Measurements from ENCODE around the gene OR5H14. TPM values are rescaled to one million over a fixed set of nuclear protein-coding genes. Genes with fewer than 3 reads are reported as not detected.
"Not testable (repeated sequence)": the region's sequence is repeated elsewhere in the genome, so short reads cannot be mapped to it uniquely, and the experiment has no call there.

OR5H14 gene
- total and polyA plus RNA-seq, 8 donors: not detected

DNA sequence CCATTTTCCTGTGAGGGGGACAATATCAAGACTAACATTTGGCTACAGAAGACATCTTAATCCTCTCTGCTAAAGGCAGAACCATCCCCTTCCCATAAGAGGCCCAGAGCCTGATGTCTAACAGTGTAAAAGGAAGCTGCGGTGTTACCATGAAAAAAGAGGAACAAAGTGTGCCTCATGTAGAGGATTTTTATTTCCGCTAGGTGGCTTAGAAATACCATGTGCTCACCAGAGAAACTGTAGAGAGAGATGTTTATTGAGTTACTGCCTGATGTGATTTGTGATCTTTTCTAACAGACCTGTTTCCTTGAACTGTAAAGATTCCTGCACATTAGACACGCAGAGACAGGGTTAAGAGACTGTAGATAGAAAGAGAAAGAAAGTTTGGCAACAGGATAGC, 41.3 kb downstream of the OR5H14 start:
- Histone ChIP-seq H3K27ac (no peak overlapping the region), H3K36me3 (no peaks in the 10 kb centered on the region), H3K4me3 (no peak overlapping the region), H3K4me1 (no peaks in the 10 kb centered on the region), H3K9me3 (no peaks in the 10 kb centered on the region), H3K27me3 (no peaks in the 10 kb centered on the region)
- WGBS, 2 donors: 34 to 35% methylated on average over 3 of the region's 3 CpGs
- no peak for FAIRE-seq
- no peak for DNase-seq
- ATAC-seq: peak in 2 of 4 donors; percentile 53 to 57
- intact Hi-C loops (cut with DNase I): no loop called here
- TF ChIP-seq, protein P1, sequence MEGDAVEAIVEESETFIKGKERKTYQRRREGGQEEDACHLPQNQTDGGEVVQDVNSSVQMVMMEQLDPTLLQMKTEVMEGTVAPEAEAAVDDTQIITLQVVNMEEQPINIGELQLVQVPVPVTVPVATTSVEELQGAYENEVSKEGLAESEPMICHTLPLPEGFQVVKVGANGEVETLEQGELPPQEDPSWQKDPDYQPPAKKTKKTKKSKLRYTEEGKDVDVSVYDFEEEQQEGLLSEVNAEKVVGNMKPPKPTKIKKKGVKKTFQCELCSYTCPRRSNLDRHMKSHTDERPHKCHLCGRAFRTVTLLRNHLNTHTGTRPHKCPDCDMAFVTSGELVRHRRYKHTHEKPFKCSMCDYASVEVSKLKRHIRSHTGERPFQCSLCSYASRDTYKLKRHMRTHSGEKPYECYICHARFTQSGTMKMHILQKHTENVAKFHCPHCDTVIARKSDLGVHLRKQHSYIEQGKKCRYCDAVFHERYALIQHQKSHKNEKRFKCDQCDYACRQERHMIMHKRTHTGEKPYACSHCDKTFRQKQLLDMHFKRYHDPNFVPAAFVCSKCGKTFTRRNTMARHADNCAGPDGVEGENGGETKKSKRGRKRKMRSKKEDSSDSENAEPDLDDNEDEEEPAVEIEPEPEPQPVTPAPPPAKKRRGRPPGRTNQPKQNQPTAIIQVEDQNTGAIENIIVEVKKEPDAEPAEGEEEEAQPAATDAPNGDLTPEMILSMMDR (IDR thresholded peaks at IDR 0.05): no peak

DNA sequence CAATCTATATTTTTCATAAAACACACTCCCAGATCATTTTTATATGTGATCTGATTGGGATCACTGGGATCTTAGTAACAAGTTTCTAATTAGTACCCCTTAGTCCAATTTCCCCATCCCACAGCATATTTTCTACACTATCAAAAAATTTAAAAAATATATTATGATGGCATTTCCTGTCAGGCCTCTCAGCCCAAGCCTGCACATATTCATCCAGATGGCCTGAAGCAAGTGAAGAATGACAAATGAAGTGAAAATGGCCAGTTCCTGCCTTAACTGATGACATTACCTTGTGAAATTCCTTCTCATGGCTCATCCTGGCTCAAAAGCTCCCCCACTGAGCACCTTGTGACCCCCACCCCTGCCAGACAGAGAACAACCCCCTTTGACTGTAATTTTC, 43.6 kb downstream of the OR5H14 start:
- FAIRE-seq; intact Hi-C loops (cut with DNase I); ATAC-seq; H3K36me3 ChIP-seq; H3K4me3 ChIP-seq; H3K27ac ChIP-seq; H3K4me1 ChIP-seq; H3K9me3 ChIP-seq; DNase-seq; H3K27me3 ChIP-seq: not testable (repeated sequence)

DNA sequence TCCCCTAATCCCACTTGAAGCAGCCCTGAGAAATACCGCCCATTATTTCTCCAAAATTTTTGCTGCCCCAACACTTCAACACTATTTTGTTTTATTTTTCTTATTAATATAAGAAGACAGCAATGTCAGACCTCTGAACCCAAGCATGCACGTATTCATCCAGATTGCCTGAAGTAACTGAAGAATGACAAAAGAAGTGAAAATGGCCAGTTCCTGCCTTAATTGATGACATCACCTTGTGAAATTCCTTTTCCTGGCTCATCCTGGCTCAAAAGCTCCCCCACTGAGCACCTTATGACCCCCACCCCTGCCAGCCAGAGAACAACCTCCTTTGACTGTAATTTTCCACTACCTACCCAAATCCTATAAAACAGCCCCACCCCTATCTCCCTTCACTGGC, 49.0 kb downstream of the OR5H14 start:
- H3K27ac ChIP-seq, FAIRE-seq: not testable (repeated sequence)

DNA sequence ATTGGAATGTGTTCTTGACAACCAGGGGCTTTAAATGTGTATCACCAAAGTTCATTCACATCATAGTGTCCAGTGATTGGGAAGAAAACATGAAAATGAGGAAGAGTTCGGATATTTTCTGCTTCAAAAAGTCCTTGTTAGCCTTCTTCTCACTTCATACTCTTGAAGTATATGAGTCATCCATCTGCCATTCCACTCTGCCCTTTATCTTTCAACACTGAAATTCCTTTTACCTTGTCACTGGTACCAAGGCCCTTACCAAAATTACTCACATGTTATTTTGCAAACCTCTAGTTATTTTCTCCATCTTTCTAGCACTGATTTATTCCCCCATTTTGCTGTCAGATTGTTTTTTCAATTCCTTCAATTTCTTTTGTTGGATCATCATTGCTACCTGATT, 51.7 kb downstream of the OR5H14 start:
- 13 to 22% methylated on average over 1 of the region's 1 CpG for WGBS, 2 donors
- H3K4me3 ChIP-seq: no peak overlapping the region
- H3K9me3 ChIP-seq: no peaks in the 10 kb centered on the region
- no peak for DNase-seq
- no peak overlapping the region for H3K27ac ChIP-seq
- TF ChIP-seq, protein P1 (IDR thresholded peaks at IDR 0.05): no peak
- ATAC-seq: no peak
- H3K4me1 ChIP-seq: no peaks in the 10 kb centered on the region
- no peaks in the 10 kb centered on the region for H3K27me3 ChIP-seq
- H3K36me3 ChIP-seq: no peaks in the 10 kb centered on the region
- intact Hi-C loops (cut with DNase I): no loop called here
- no peak for FAIRE-seq

More for the DNA sequence above, 49.0 kb downstream of the OR5H14 start:
- 53 to 72% methylated on average over 2 of the region's 2 CpGs for WGBS, 2 donors
- H3K27me3 ChIP-seq; ATAC-seq; H3K4me3 ChIP-seq; DNase-seq; intact Hi-C loops (cut with DNase I); H3K4me1 ChIP-seq; H3K9me3 ChIP-seq; H3K36me3 ChIP-seq: not testable (repeated sequence)

Other genes with a start within 250 kb of the OR5H14 start
- 10 to 100 TPM; 14.8 to 25.7 (median 17.3) TPM for gene RIOX2, start 175.0 kb upstream of the OR5H14 start, total RNA-seq
- 10 to 100 TPM in 1 of 2 donors, 1 to 10 TPM in 1; 9.9 to 15.1 TPM for gene RIOX2, start 175.0 kb upstream of the OR5H14 start, polyA plus RNA-seq
- not detected for gene GABRR3, start 112.2 kb upstream of the OR5H14 start, total RNA-seq
- under 1 TPM in 1 of 2 donors, not detected in 1; 0.02 TPM for gene GABRR3, start 112.2 kb upstream of the OR5H14 start, polyA plus RNA-seq
- gene OR5AC2, start 60.3 kb upstream of the OR5H14 start, total RNA-seq: not detected
- not detected for gene OR5AC2, start 60.3 kb upstream of the OR5H14 start, polyA plus RNA-seq
- not detected for gene OR5H1, start 16.8 kb upstream of the OR5H14 start, total RNA-seq
- not detected for gene OR5H1, start 16.8 kb upstream of the OR5H14 start, polyA plus RNA-seq
- gene OR5H15, start 19.2 kb downstream of the OR5H14 start, total RNA-seq: not detected
- not detected for gene OR5H15, start 19.2 kb downstream of the OR5H14 start, polyA plus RNA-seq
- not detected for gene OR5H6, start 116.8 kb downstream of the OR5H14 start, total RNA-seq
- gene OR5H6, start 116.8 kb downstream of the OR5H14 start, polyA plus RNA-seq: under 1 TPM in 1 of 2 donors, not detected in 1; 0.12 TPM
- not detected for gene OR5H2, start 135.0 kb downstream of the OR5H14 start, total RNA-seq
- gene OR5H2, start 135.0 kb downstream of the OR5H14 start, polyA plus RNA-seq: not detected
- not detected for gene OR5K4, start 206.4 kb downstream of the OR5H14 start, total RNA-seq
- not detected for gene OR5K4, start 206.4 kb downstream of the OR5H14 start, polyA plus RNA-seq
- not detected for gene OR5K3, start 243.2 kb downstream of the OR5H14 start, total RNA-seq
- not detected for gene OR5K3, start 243.2 kb downstream of the OR5H14 start, polyA plus RNA-seq